Activated T-helper 1 cell treated with anti-CD3 and anti-CD28 coated beads, Interleukin-12 subunit alpha, Interleukin-12 subunit beta, Interleukin-2, Interleukin-4 antibody, amounts not matched to agents 30 ng/mL and 10 ng/mL and 1 ng/mL, durations not matched to agents 14 hours and 24 hours and 36 hours (primary cell): ENCODE results near the gene CD55. TPM values are rescaled to one million over a fixed set of nuclear protein-coding genes. Genes with fewer than 3 reads are reported as not detected.

Experiments used
- DNase-seq: peaks from one replicate; pipeline ENCODE4 v3.0.0; 2021; ENCODE audit warnings: low spot score
- H3K27ac Mint-ChIP-seq: one replicate; pipeline ENCODE4 v1.8.0; 2021; ENCODE audit warnings: mild to moderate bottlenecking, mixed read lengths
- H3K27me3 Mint-ChIP-seq: one replicate; pipeline ENCODE4 v1.8.0; 2022; ENCODE audit warnings: mild to moderate bottlenecking, moderate library complexity, mixed read lengths; ENCODE audit not compliant: insufficient read depth
- H3K36me3 Mint-ChIP-seq: one replicate; pipeline ENCODE4 v1.8.0; 2021; ENCODE audit warnings: low read depth, mixed read lengths
- H3K4me1 Mint-ChIP-seq: one replicate; pipeline ENCODE4 v1.8.0; 2021; ENCODE audit warnings: low read depth, mixed read lengths
- H3K4me3 Mint-ChIP-seq: one replicate; pipeline ENCODE4 v1.8.0; 2021; ENCODE audit warnings: mild to moderate bottlenecking, moderate library complexity, mixed read lengths
- H3K9me3 Mint-ChIP-seq: one replicate; pipeline ENCODE4 v1.8.0; 2021; ENCODE audit warnings: mixed read lengths
- intact Hi-C: fragments of 100-400 bp; cut with micrococcal nuclease; formaldehyde crosslinking; loops from one replicate; pipeline ENCODE4 v1.15.1; 2024
- total RNA-seq: library from RNA; stranded (reverse); gene quantifications from 2 replicates; pipeline ENCODE4 v1.2.3, GENCODE V29; 2022

CD55 gene
- total RNA-seq, 1 donor from 2014 or later, result 178 TPM

DNA sequence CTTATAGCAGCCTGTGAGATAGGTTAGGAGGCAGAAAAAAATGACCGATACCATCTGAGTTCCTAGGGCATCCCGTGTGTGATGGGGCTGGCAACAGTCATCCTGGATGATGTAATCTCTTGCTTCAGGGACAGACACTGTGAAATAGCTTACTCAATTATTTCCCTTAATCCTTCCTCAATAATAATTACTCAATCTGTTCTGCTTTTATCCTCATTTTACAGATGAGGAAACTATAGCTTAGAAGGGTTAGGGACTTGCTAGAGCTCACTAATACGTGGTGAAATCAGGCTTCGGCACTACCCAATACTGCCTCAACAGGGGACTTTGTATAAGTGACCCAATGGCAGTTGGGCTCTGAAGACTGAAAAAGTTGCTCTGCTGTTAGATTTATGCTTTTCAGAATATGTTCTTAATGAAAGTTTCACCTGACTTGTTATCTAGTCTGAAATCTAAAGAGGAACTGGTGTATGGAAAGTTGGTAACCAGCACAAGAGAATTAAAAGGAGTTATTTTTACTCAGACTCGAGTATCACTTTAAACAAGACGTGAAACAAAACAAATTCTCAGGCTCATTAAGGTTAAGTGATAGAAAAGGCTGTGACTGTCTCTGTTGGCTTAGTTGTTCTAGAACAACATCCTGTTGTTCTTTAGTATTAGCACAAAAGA, 14.4 kb downstream of the CD55 start:
- peaks cover 63% of the 10 kb centered on the region for H3K4me1 Mint-ChIP-seq
- DNase-seq, result no peak
- H3K27me3 Mint-ChIP-seq, result peaks cover 2% of the 10 kb centered on the region
- intact Hi-C loops, result loop anchor here (1.0 to 5.0 kb wide), 11 partner anchors 15 to 491 kb away; partner anchors contain the start of genes CD55, FCMR, PFKFB2 and YOD1
- H3K9me3 Mint-ChIP-seq, result peaks cover 18% of the 10 kb centered on the region
- peaks cover 59% of the 10 kb centered on the region for H3K36me3 Mint-ChIP-seq
- peak overlapping the region; percentile 44 for H3K4me3 Mint-ChIP-seq
- peak overlapping the region; percentile 89 for H3K27ac Mint-ChIP-seq

DNA sequence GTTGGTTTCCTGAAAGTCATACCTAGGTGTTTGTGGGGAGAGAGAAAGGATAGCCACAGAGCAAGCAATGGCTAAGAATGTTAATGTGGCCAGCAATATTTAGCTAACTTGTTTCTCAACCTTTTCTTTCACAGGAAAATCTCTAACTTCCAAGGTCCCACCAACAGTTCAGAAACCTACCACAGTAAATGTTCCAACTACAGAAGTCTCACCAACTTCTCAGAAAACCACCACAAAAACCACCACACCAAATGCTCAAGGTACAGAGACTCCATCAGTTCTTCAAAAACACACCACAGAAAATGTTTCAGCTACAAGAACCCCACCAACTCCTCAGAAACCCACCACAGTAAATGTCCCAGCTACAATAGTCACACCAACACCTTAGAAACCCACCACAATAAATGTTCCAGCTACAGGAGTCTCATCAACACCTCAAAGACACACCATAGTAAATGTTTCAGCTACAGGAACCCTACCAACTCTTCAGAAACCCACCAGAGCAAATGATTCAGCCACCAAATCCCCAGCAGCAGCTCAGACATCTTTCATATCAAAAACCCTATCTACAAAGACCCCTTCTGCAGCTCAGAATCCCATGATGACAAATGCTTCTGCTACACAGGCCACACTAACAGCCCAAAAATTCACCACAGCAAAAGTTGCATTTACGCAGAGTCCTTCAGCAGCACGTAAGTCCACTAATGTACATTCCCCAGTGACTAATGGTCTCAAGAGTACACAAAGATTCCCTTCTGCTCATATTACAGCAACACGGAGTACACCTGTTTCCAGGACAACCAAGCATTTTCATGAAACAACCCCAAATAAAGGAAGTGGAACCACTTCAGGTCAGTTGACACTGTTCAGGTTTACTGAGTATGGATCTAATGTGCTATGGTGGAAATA, 15.3 kb downstream of the CD55 start:
- peaks cover 73% of the 10 kb centered on the region for H3K4me1 Mint-ChIP-seq
- peaks cover 2% of the 10 kb centered on the region for H3K27me3 Mint-ChIP-seq
- peaks cover 25% of the 10 kb centered on the region for H3K9me3 Mint-ChIP-seq
- intact Hi-C loops, result loop anchor here (1.0 to 5.0 kb wide), 12 partner anchors 8 to 490 kb away; partner anchors contain the start of genes CD55, FCMR, PFKFB2 and YOD1
- DNase-seq, result peak; percentile 65
- H3K36me3 Mint-ChIP-seq, result peaks cover 64% of the 10 kb centered on the region
- H3K4me3 Mint-ChIP-seq, result peak overlapping the region; percentile 44
- peak overlapping the region; percentile 89 for H3K27ac Mint-ChIP-seq

DNA sequence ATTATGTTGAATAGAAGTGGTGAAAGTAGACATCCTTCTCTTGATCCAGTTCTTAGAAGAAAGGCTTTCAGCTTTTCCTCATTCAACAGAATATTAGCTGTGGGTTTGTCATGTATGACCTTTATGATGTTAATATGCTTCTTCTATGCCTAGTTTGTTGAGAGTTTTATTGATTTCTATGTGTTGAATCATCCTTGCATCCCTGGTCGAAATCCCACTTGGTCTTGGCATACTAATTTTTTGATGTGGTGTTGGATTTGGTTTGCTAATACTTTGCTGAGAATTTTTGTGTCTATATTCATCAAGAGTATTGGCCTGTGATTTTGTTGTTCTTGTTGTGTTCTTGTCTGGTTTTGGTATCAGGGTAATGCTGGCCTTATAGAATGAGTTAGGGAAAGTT, 20.9 kb downstream of the CD55 start:
- Mint-ChIP-seq H3K4me1 (peaks cover 78% of the 10 kb centered on the region), H3K4me3 (peak overlapping the region; percentile 9)
- intact Hi-C loops, result no loop called here

DNA sequence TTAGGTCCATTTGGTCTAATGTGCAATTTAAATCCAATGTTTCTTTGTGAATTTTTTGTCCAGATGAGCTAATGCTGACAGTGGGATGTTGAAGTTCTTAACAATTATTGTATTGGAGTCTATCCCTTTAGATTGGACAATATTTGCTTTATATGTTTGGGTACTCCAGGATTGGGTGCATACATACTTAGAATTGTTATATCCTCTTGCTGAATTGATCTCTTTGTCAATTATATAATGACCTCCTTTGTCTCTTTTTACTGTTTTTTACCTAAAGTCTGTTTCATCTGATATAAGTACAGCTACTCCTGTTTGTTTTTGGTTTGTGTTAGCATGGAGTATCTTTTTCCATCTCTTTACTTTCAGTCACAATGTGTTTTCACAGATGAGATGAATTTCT, 22.2 kb downstream of the CD55 start:
- no peak for DNase-seq
- peak overlapping the region; percentile 35 for H3K4me3 Mint-ChIP-seq
- H3K9me3 Mint-ChIP-seq, result peaks cover 8% of the 10 kb centered on the region
- peaks cover 69% of the 10 kb centered on the region for H3K4me1 Mint-ChIP-seq
- H3K27me3 Mint-ChIP-seq, result no peaks in the 10 kb centered on the region
- H3K36me3 Mint-ChIP-seq, result peaks cover 76% of the 10 kb centered on the region
- peak overlapping the region; percentile 75 for H3K27ac Mint-ChIP-seq
- intact Hi-C loops, result no loop called here

More for the DNA sequence above, 20.9 kb downstream of the CD55 start:
- no peak for DNase-seq
- no peaks in the 10 kb centered on the region for H3K27me3 Mint-ChIP-seq
- H3K36me3 Mint-ChIP-seq, result peaks cover 70% of the 10 kb centered on the region
- peaks cover 8% of the 10 kb centered on the region for H3K9me3 Mint-ChIP-seq
- peak overlapping the region; percentile 32 for H3K27ac Mint-ChIP-seq

DNA sequence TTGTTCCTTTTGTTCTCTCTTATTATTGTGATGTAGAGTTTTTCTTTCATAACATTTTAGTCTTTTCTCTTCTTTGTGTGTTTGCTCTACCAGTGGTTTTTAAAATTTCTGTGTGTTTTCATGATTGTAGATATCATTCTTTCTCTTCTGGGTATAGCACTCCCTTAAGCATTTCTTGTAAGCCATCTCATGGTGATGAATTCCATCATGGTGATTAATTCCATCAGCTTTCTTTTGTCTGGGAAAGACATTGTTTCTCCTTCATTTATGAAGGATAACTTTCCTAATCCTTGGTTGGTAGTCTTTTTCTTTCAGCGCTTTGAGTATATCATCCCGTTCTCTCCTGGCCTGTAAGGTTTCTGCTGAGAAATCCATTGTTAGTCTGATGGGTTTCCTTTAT, 22.7 kb downstream of the CD55 start:
- peaks cover 79% of the 10 kb centered on the region for H3K36me3 Mint-ChIP-seq
- peaks cover 8% of the 10 kb centered on the region for H3K9me3 Mint-ChIP-seq
- H3K4me1 Mint-ChIP-seq, result peaks cover 68% of the 10 kb centered on the region
- H3K4me3 Mint-ChIP-seq, result peak overlapping the region; percentile 74
- peak overlapping the region; percentile 75 for H3K27ac Mint-ChIP-seq
- no peaks in the 10 kb centered on the region for H3K27me3 Mint-ChIP-seq
- intact Hi-C loops, result no loop called here
- DNase-seq, result no peak

DNA sequence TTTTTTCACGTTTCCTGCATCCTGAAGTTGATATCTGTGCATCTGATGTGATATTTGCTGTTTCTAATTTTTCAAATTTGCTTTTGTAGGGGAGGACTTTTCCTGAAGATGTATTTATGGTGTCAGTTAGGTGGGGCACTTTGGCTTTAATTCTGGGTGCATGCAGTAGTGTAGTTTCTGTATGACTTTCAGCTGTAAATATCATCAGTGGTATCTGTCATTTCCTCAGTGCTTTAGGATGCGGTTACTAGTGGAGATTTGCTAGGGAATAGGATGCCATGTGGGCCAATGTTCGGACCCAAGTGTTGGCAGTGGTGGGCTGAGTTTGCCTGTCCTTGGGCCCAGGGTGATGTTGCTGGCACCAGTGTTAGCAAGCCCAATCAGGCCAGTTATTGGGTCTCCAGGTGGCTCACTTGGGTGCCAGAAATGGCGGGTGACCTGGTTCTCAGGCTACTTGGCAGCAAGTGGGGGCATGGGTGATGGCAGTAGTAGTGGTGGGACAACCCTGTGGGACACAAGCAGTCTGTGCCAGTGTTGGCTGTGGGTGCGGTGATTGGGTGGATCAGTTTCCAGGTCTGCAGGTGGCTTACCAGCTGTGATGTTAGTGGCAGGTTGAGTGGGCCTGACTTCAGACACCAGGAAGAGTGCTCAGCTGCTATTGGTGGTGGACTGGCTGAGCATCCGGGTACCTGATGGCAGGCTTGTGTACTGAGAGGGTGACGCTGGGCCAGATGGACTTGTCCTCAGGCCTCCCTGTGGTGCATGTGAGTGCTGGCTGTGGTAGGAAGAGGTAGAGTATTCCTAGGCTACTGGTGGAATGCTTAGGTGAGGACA, 24.4 kb downstream of the CD55 start:
- Mint-ChIP-seq H3K27ac (peak overlapping the region; percentile 68), H3K4me1 (peaks cover 82% of the 10 kb centered on the region), H3K9me3 (peaks cover 23% of the 10 kb centered on the region), H3K4me3 (peak overlapping the region; percentile 50), H3K36me3 (peaks cover 83% of the 10 kb centered on the region), H3K27me3 (no peaks in the 10 kb centered on the region)
- intact Hi-C loops, result loop anchor here (1.0 kb wide), 1 partner anchor 9 kb away; no protein-coding TSS in a partner anchor
- no peak for DNase-seq

DNA sequence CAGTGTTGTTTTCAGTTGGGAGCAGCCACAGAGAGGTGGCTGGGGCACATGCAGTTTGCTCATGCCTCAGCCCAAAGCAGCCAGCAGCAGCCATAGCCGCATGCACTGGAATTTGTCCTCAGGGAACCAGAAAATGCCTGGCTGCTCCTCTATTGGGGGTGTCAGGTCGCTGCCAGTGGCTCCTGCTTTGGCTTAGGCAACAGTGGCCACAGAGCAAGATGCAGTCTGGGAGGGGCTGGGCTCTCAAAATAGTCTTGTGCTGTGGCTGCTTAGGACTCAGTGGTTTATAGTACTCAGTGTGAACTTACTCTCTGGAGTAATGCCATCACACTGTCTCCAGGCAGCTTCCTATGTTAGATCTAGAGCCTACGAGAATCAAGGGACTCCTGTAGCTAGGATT, 25.0 kb downstream of the CD55 start:
- no peak overlapping the region for H3K4me3 Mint-ChIP-seq
- no peaks in the 10 kb centered on the region for H3K27me3 Mint-ChIP-seq
- intact Hi-C loops, result no loop called here
- no peak overlapping the region for H3K27ac Mint-ChIP-seq
- peaks cover 80% of the 10 kb centered on the region for H3K4me1 Mint-ChIP-seq
- peaks cover 23% of the 10 kb centered on the region for H3K9me3 Mint-ChIP-seq
- H3K36me3 Mint-ChIP-seq, result peaks cover 81% of the 10 kb centered on the region
- DNase-seq, result no peak

DNA sequence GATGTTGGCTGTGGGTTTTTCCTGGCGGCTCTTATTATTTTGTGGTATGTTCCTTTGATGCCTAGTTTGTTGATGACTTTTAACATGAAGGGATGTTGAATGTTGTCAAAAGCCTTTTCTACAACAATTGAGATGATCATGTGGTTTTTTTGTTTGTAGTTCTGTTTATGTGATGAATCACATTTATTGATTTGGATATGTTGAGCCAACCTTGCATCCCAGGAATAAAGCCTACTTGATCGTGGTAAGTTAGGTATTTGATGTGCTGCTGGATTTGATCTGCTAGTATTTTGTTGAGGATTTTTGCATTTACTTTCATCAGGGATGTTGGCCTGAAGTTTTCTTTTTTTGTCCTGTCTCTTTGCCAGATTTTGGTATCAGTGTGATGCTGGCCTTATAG, 28.5 kb downstream of the CD55 start:
- Mint-ChIP-seq H3K4me3 (no peak overlapping the region), H3K4me1 (peaks cover 51% of the 10 kb centered on the region), H3K27me3 (no peaks in the 10 kb centered on the region), H3K36me3 (peaks cover 73% of the 10 kb centered on the region), H3K27ac (peak overlapping the region; percentile 24), H3K9me3 (peaks cover 18% of the 10 kb centered on the region)
- no peak for DNase-seq
- intact Hi-C loops, result no loop called here

DNA sequence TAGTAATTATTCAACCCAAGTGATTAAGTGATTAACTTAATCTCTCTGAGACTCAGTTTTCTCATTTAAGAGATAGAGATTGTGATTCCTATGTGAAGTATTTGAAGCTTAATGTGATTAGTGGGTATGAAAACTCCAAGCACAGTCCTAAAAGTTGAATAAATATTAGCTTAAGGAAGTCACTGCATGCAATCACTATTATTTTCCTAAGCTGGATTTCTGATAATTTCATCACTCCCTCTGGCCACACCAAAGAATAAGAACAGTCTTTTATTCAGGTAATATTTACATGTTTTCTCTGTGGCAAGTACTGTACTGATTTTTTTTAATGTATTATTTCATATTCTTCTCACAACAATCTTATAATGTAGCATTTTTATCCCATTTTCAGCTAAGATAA, 31.1 kb downstream of the CD55 start:
- intact Hi-C loops, result no loop called here
- H3K27ac Mint-ChIP-seq, result no peak overlapping the region
- no peaks in the 10 kb centered on the region for H3K27me3 Mint-ChIP-seq
- H3K36me3 Mint-ChIP-seq, result peaks cover 58% of the 10 kb centered on the region
- peaks cover 18% of the 10 kb centered on the region for H3K9me3 Mint-ChIP-seq
- peaks cover 46% of the 10 kb centered on the region for H3K4me1 Mint-ChIP-seq
- DNase-seq, result no peak
- no peak overlapping the region for H3K4me3 Mint-ChIP-seq

DNA sequence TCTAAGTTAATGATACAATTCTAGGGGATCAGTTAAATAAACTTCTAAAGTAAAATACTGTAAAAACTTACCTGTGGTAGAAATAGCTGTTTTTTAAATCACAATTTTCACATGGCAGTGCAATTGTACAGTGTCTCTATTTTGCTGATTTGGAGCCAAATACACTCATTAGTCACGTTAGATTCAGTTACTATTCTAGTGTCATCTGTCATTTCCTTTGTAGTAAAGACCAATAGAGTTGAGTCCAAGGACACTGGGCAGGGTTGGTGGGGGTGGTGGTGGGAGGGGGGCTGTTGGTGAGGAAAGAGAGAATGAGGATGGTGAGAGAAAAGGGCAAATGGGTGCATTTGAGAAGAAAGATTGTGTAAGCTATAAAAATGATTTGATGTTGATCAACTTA, 33.6 kb downstream of the CD55 start:
- DNase-seq, result no peak
- Mint-ChIP-seq H3K27me3 (no peaks in the 10 kb centered on the region), H3K4me1 (peaks cover 40% of the 10 kb centered on the region), H3K9me3 (peaks cover 12% of the 10 kb centered on the region), H3K4me3 (no peak overlapping the region), H3K36me3 (peaks cover 44% of the 10 kb centered on the region), H3K27ac (no peak overlapping the region)
- intact Hi-C loops, result loop anchor here (1.0 kb wide), 1 partner anchor 8 kb away; no protein-coding TSS in a partner anchor

DNA sequence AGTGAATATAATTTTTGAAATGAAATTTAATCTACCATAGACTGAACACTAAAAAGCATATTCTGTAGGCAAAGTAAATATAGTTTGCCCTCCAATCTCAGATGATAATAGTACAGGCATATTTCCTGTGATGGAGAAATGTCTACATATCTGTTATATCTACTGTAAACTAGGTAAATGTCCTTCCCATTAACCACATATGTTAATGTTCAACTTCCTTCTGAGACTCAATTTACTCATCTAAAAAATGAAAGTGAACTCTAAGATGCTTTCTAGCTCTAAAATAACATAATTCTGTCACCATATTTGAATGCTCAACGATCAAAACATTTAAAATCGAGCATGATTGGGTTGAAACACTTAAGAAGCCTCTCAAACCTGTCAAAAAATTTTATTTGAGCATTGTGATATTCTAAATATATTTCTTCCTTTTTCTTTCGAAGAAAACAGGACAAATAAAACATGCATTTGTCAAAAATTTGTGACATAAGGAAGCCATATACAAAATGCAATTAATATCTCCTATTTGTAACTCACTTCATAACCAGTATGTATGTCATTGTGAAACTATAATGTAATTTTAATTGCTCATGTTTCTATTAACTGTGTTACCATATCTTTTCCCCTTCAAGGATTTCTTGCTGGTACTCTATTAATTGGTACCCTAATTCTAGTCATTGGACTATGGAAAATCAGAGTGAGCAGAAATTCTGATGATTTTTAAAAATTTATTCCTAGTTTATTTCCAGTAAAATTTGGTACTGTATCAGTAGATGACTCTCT, 34.2 kb downstream of the CD55 start:
- no peak for DNase-seq
- no peak overlapping the region for H3K4me3 Mint-ChIP-seq
- H3K27ac Mint-ChIP-seq, result no peak overlapping the region
- peaks cover 37% of the 10 kb centered on the region for H3K36me3 Mint-ChIP-seq
- H3K27me3 Mint-ChIP-seq, result no peaks in the 10 kb centered on the region
- H3K9me3 Mint-ChIP-seq, result peaks cover 5% of the 10 kb centered on the region
- intact Hi-C loops, result loop anchor here (1.0 to 2.0 kb wide), 2 partner anchors 8 to 15 kb away; no protein-coding TSS in a partner anchor
- peaks cover 34% of the 10 kb centered on the region for H3K4me1 Mint-ChIP-seq

DNA sequence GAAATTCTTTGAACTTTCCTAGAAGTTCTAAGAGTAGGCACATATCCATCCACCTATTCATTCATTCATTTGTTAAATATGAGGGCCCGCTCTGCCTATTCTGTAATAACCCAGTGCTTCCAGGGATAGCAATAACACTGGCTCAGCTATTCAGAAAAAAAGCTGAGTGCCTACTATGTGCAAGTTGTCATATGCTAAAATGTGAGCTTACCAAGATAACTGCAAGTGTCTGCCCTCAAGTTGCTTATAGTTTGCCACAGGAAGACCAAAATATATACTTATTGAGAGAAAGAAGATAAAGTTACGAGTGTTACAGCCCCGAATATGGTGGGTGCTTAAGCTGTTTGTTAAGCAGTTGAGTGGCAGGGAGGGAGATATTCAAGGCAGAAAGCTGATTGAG, 39.6 kb downstream of the CD55 start:
- Mint-ChIP-seq H3K27ac (no peak overlapping the region), H3K4me3 (no peak overlapping the region)
- intact Hi-C loops, result loop anchor here (5.0 kb wide), 1 partner anchor 79 kb away; no protein-coding TSS in a partner anchor

More for the DNA sequence above, 39.6 kb downstream of the CD55 start:
- Mint-ChIP-seq H3K27me3 (no peaks in the 10 kb centered on the region), H3K36me3 (peaks cover 12% of the 10 kb centered on the region), H3K4me1 (peaks cover 14% of the 10 kb centered on the region), H3K9me3 (no peaks in the 10 kb centered on the region)
- no peak for DNase-seq
